Panc1 (cell line): ENCODE data around the gene CNTN4.

Experiments used
- TF ChIP-seq, protein P1 (sequence below): fragments of 450-650 bp; IDR thresholded peaks from 2 replicates; pipeline ENCODE4 v1.5.1; 2017; ENCODE audit warnings: mild to moderate bottlenecking
- TF ChIP-seq, protein P2 (sequence below), 2 experiments: IDR thresholded peaks; 2 replicates each; pipeline ENCODE4 v1.6.1; 2011 to 2012; ENCODE audit warnings: low read depth in 2 of 2, control low read depth in 1 of 2, low read length in 1 of 2, mild to moderate bottlenecking in 1 of 2, moderate library complexity in 1 of 2; ENCODE audit not compliant: insufficient read depth in 1 of 2

DNA sequence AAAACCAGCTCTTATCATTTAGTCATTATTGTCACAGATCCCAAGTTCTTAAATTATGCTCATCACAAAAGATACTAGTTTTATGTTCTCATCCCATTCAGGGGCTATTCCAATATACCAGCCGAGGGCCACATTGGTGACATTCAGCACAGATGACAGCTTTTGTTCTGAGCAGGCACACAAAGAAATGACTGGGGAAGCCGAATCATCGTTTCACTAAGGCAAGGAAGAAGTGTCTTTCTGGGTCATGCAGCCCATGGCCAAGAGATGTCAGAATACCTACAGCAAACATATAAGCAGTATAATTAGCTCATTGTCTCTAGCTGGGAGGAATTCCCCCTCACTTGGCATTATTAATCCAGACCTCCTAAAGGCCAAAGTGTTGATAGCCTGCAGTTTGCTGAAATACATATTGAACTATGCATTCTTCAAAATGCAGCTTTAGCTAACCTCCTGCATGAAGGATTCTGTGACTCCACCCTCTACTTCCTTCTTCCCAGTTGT, 100.2 kb downstream of the CNTN4 start:
- TF ChIP-seq, protein P1, sequence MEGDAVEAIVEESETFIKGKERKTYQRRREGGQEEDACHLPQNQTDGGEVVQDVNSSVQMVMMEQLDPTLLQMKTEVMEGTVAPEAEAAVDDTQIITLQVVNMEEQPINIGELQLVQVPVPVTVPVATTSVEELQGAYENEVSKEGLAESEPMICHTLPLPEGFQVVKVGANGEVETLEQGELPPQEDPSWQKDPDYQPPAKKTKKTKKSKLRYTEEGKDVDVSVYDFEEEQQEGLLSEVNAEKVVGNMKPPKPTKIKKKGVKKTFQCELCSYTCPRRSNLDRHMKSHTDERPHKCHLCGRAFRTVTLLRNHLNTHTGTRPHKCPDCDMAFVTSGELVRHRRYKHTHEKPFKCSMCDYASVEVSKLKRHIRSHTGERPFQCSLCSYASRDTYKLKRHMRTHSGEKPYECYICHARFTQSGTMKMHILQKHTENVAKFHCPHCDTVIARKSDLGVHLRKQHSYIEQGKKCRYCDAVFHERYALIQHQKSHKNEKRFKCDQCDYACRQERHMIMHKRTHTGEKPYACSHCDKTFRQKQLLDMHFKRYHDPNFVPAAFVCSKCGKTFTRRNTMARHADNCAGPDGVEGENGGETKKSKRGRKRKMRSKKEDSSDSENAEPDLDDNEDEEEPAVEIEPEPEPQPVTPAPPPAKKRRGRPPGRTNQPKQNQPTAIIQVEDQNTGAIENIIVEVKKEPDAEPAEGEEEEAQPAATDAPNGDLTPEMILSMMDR: no peak
- TF ChIP-seq, protein P2, sequence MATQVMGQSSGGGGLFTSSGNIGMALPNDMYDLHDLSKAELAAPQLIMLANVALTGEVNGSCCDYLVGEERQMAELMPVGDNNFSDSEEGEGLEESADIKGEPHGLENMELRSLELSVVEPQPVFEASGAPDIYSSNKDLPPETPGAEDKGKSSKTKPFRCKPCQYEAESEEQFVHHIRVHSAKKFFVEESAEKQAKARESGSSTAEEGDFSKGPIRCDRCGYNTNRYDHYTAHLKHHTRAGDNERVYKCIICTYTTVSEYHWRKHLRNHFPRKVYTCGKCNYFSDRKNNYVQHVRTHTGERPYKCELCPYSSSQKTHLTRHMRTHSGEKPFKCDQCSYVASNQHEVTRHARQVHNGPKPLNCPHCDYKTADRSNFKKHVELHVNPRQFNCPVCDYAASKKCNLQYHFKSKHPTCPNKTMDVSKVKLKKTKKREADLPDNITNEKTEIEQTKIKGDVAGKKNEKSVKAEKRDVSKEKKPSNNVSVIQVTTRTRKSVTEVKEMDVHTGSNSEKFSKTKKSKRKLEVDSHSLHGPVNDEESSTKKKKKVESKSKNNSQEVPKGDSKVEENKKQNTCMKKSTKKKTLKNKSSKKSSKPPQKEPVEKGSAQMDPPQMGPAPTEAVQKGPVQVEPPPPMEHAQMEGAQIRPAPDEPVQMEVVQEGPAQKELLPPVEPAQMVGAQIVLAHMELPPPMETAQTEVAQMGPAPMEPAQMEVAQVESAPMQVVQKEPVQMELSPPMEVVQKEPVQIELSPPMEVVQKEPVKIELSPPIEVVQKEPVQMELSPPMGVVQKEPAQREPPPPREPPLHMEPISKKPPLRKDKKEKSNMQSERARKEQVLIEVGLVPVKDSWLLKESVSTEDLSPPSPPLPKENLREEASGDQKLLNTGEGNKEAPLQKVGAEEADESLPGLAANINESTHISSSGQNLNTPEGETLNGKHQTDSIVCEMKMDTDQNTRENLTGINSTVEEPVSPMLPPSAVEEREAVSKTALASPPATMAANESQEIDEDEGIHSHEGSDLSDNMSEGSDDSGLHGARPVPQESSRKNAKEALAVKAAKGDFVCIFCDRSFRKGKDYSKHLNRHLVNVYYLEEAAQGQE (IDR thresholded peaks at IDR 0.05; ENCODE audit: insufficient read depth in 1 of 2, low read depth in 2 of 2, low read length in 1 of 2): no peak
